ENCODE measurements around the gene POGLUT3. TPM values are rescaled to one million over a fixed set of nuclear protein-coding genes. Genes with fewer than 3 reads are reported as not detected.
A peak's percentile ranks its signal among the peaks of the same experiment; 100 is the strongest.

Gene POGLUT3
- total RNA-seq, 1 donor from 2014 or later: 15.3 TPM

GRCh38 chr11:108500721-108501120 lies 2.5 kb upstream of the POGLUT3 start:
- no peak for DNase-seq (ENCODE audit: low read depth in 2 of 2)

GRCh38 chr11:108500169-108500568 lies 2.0 kb upstream of the POGLUT3 start:
- no peak for DNase-seq (ENCODE audit: low read depth in 2 of 2)

GRCh38 chr11:108498816-108499408 lies 728 bp upstream of the POGLUT3 start:
- no peak for DNase-seq (ENCODE audit: low read depth in 2 of 2)

GRCh38 chr11:108497317-108498045 lies 703 bp downstream of the POGLUT3 start:
- DNase-seq (ENCODE audit: low read depth in 2 of 2): peak; percentile 95 to 99

GRCh38 chr11:108496643-108497256 lies 1.4 kb downstream of the POGLUT3 start:
- DNase-seq (ENCODE audit: low read depth in 2 of 2): no peak

GRCh38 chr11:108495326-108495725 lies 2.9 kb downstream of the POGLUT3 start:
- DNase-seq (ENCODE audit: low read depth in 2 of 2): no peak

- DNase-seq (ENCODE audit: low read depth in 2 of 2): no peak
Measured at GRCh38 chr11:108494182-108494581, 4.0 kb downstream of the POGLUT3 start.

- DNase-seq (ENCODE audit: low read depth in 2 of 2): no peak
Measured at GRCh38 chr11:108491936-108492335, 6.2 kb downstream of the POGLUT3 start.

GRCh38 chr11:108486828-108487227 lies 11.4 kb downstream of the POGLUT3 start:
- no peak for DNase-seq (ENCODE audit: low read depth in 2 of 2)

GRCh38 chr11:108486331-108486730 lies 11.9 kb downstream of the POGLUT3 start:
- DNase-seq (ENCODE audit: low read depth in 2 of 2): no peak

- no peak for DNase-seq (ENCODE audit: low read depth in 2 of 2)
Measured at GRCh38 chr11:108483163-108483562, 15.0 kb downstream of the POGLUT3 start.

- no peak for DNase-seq (ENCODE audit: low read depth in 2 of 2)
Measured at GRCh38 chr11:108474664-108475463, 23.3 kb downstream of the POGLUT3 start.

GRCh38 chr11:108472681-108473080 lies 25.5 kb downstream of the POGLUT3 start:
- no peak for DNase-seq (ENCODE audit: low read depth in 2 of 2)

- no peak for DNase-seq (ENCODE audit: low read depth in 2 of 2)
Measured at GRCh38 chr11:108468478-108468864, 29.7 kb downstream of the POGLUT3 start.

- peak; percentile 96 to 99 for DNase-seq (ENCODE audit: low read depth in 2 of 2)
Measured at GRCh38 chr11:108467091-108467823, 30.9 kb downstream of the POGLUT3 start, which contains the start of gene C11orf65. Gene C11orf65 (minus strand): TSS chr11:108467529. CDS start chr11:108461559, 5,970 bp downstream.

GRCh38 chr11:108466405-108466804 lies 31.8 kb downstream of the POGLUT3 start:
- no peak for DNase-seq (ENCODE audit: low read depth in 2 of 2)

- DNase-seq (ENCODE audit: low read depth in 2 of 2): no peak
Measured at GRCh38 chr11:108453207-108453835, 44.9 kb downstream of the POGLUT3 start.

Measured in dermis microvascular lymphatic vessel endothelial cell (primary cell).